Fibroblast of lung (primary cell): ENCODE results near the gene GIT2. TPM values are rescaled to one million over a fixed set of nuclear protein-coding genes. Genes with fewer than 3 reads are reported as not detected.
A peak's percentile ranks its signal among the peaks of the same experiment; 100 is the strongest.
"Not testable (repeated sequence)": the region's sequence is repeated elsewhere in the genome, so short reads cannot be mapped to it uniquely, and the experiment has no call there.

Experiments
- DNase-seq, 2 donors: peaks; one replicate each; pipeline versions ENCODE4 v3.0.0 to v3.0.0-alpha.2; 2010; ENCODE audit warnings: low read depth in 2 of 2
- H2AFZ ChIP-seq: 2 replicates; pipeline ENCODE4 v1.5.1; 2012; ENCODE audit warnings: low read length, control low read depth, inconsistent platforms
- H3K27ac ChIP-seq: 2 replicates; pipeline ENCODE4 v1.5.1; 2011; ENCODE audit warnings: low read length, control low read depth; ENCODE audit not compliant: insufficient read depth
- H3K27me3 ChIP-seq: 2 replicates; pipeline ENCODE4 v1.5.1; 2011; ENCODE audit warnings: mild to moderate bottlenecking, low read length; ENCODE audit not compliant: control insufficient read depth, insufficient read depth
- H3K36me3 ChIP-seq: 2 replicates; pipeline ENCODE4 v1.5.1; 2011; ENCODE audit warnings: low read length; ENCODE audit not compliant: control insufficient read depth, insufficient read depth
- H3K4me1 ChIP-seq: 2 replicates; pipeline ENCODE4 v1.5.1; 2011; ENCODE audit warnings: low read length; ENCODE audit not compliant: control insufficient read depth, insufficient read depth; ENCODE audit errors: extremely low read depth
- H3K4me2 ChIP-seq: 2 replicates; pipeline ENCODE4 v1.5.1; 2011; ENCODE audit warnings: low read length, control low read depth; ENCODE audit not compliant: insufficient read depth; ENCODE audit errors: extremely low read depth
- H3K4me3 ChIP-seq, 4 experiments: fragments of 200-600 bp in 1 of 4; sonication (generic) in 1 of 4; replicated peaks in 1 of 4; 2 replicates each; pipeline ENCODE4 v1.5.1; 2011 to 2016; ENCODE audit warnings: low read length in 4 of 4, low read depth in 3 of 4, mild to moderate bottlenecking in 3 of 4, control low read depth in 2 of 4, inconsistent platforms in 1 of 4, mixed read lengths in 1 of 4; ENCODE audit not compliant: insufficient read depth in 1 of 4; ENCODE audit errors: control extremely low read depth in 1 of 4
- H3K79me2 ChIP-seq: 2 replicates; pipeline ENCODE4 v1.5.1; 2012; ENCODE audit warnings: mild to moderate bottlenecking, low read length, inconsistent platforms; ENCODE audit not compliant: control insufficient read depth, insufficient read depth
- H3K9ac ChIP-seq: 2 replicates; pipeline ENCODE4 v1.5.1; 2011; ENCODE audit warnings: mild to moderate bottlenecking, low read length, control low read depth; ENCODE audit not compliant: insufficient read depth
- H3K9me3 ChIP-seq: 2 replicates; pipeline ENCODE4 v1.5.1; 2012; ENCODE audit warnings: low read depth, low read length; ENCODE audit not compliant: control insufficient read depth, insufficient read depth
- H4K20me1 ChIP-seq: 2 replicates; pipeline ENCODE4 v1.5.1; 2011; ENCODE audit warnings: low read length; ENCODE audit not compliant: control insufficient read depth, insufficient read depth; ENCODE audit errors: extremely low read depth
- CTCF ChIP-seq, 2 donors: IDR thresholded peaks in 1 of 2; conservative IDR thresholded peaks in 1 of 2; 1 replicate in 1 of 2; 2 replicates in 1 of 2; pipeline ENCODE4 v1.5.1; 2011 to 2012; ENCODE audit warnings: low read length in 2 of 2, control low read depth in 1 of 2, inconsistent platforms in 1 of 2, low read depth in 1 of 2, mild to moderate bottlenecking in 1 of 2
- EZH2 ChIP-seq: IDR thresholded peaks from 2 replicates; pipeline ENCODE4 v1.5.1; 2012; ENCODE audit warnings: low read length, control low read depth, mild to moderate bottlenecking; ENCODE audit errors: missing control alignments
- polyA plus RNA-seq, 2 donors: library from polyadenylated mRNA; depleted of rRNA in 1 of 2; stranded (reverse) in 1 of 2; unstranded in 1 of 2; fragments of >200 nt; gene quantifications; 2 replicates each; pipeline ENCODE4 v1.2.1, GENCODE V29; 2011 to 2012; ENCODE audit warnings: missing spikeins in 1 of 2
- total RNA-seq: library from RNA; depleted of rRNA; stranded (reverse); fragments of >200 nt; gene quantifications from 2 replicates; pipeline ENCODE4 v1.2.1, GENCODE V29; 2014

The GIT2 gene
- total and polyA plus RNA-seq, 2 donors (not counting 1 experiment from before 2014, with no cell fraction given): 47.9 to 53.5 TPM

- Histone ChIP-seq H3K36me3 (peaks cover 22% of the 10 kb centered on the region), H4K20me1 (no peaks in the 10 kb centered on the region), H3K4me3 (no peak overlapping the region), H3K9me3 (no peaks in the 10 kb centered on the region), H3K4me2 (no peak overlapping the region), H3K27me3 (no peaks in the 10 kb centered on the region), H3K4me1 (no peaks in the 10 kb centered on the region), H3K9ac (no peak overlapping the region), H3K27ac (no peak overlapping the region), H2AFZ (no peak overlapping the region), H3K79me2 (no peaks in the 10 kb centered on the region)
- no peak for DNase-seq
- TF ChIP-seq CTCF (conservative IDR thresholded peaks at IDR 0.05 in 1 of 2, IDR thresholded peaks at IDR 0.05 in 1 of 2; ENCODE audit: low read depth in 1 of 2, low read length in 2 of 2) (no peak), EZH2 (no peak)
Observed at GRCh38 chr12:109931143-109931542, 65.0 kb downstream of the GIT2 start.

GRCh38 chr12:109930028-109930800 is 66.0 kb downstream of the GIT2 start:
- no peak overlapping the region for H2AFZ ChIP-seq
- no peak overlapping the region for H3K4me3 ChIP-seq
- no peak for TF ChIP-seq CTCF (conservative IDR thresholded peaks at IDR 0.05 in 1 of 2, IDR thresholded peaks at IDR 0.05 in 1 of 2; ENCODE audit: low read depth in 1 of 2, low read length in 2 of 2)
- TF ChIP-seq EZH2: no peak
- peaks cover 22% of the 10 kb centered on the region for H3K36me3 ChIP-seq
- no peaks in the 10 kb centered on the region for H3K79me2 ChIP-seq
- no peaks in the 10 kb centered on the region for H3K27me3 ChIP-seq
- H3K9me3 ChIP-seq: no peaks in the 10 kb centered on the region
- no peak overlapping the region for H3K9ac ChIP-seq
- no peak overlapping the region for H3K27ac ChIP-seq
- no peak overlapping the region for H3K4me2 ChIP-seq
- no peaks in the 10 kb centered on the region for H4K20me1 ChIP-seq
- peak in 1 of 2 donors; percentile 34 for DNase-seq
- no peaks in the 10 kb centered on the region for H3K4me1 ChIP-seq

GRCh38 chr12:109929326-109929725 is 66.8 kb downstream of the GIT2 start:
- peaks cover 22% of the 10 kb centered on the region for H3K36me3 ChIP-seq
- not testable (repeated sequence) for H4K20me1 ChIP-seq

More at GRCh38 chr12:109929326-109929725, 66.8 kb downstream of the GIT2 start:
- not testable (repeated sequence) for H3K4me2 ChIP-seq, H3K9ac ChIP-seq, H2AFZ ChIP-seq, H3K9me3 ChIP-seq, H3K4me1 ChIP-seq, H3K4me3 ChIP-seq, DNase-seq, H3K27me3 ChIP-seq, H3K79me2 ChIP-seq
- H3K27ac ChIP-seq: peak overlapping the region; percentile 7
